Epithelial cell of proximal tubule (primary cell): ENCODE measurements around the gene AQP12A. TPM values are rescaled to one million over a fixed set of nuclear protein-coding genes. Genes with fewer than 3 reads are reported as not detected.

Source experiments
- DNase-seq: peaks from one replicate; pipeline ENCODE4 v3.0.0-alpha.2; 2011; ENCODE audit warnings: low read depth
- H3K4me3 ChIP-seq: 2 replicates; pipeline ENCODE4 v1.5.1; 2011; ENCODE audit warnings: low read depth, mild to moderate bottlenecking, low read length
- total RNA-seq: library from RNA; depleted of rRNA; stranded (reverse); fragments of >200 nt; gene quantifications from 2 replicates; pipeline ENCODE4 v1.2.3, GENCODE V29; 2015
- TF ChIP-seq, protein P1 (sequence below): conservative IDR thresholded peaks from 2 replicates; pipeline ENCODE4 v1.5.1; 2012; ENCODE audit warnings: low read depth, mild to moderate bottlenecking, low read length

AQP12A gene
- total RNA-seq, 1 donor from 2014 or later: not detected

DNA sequence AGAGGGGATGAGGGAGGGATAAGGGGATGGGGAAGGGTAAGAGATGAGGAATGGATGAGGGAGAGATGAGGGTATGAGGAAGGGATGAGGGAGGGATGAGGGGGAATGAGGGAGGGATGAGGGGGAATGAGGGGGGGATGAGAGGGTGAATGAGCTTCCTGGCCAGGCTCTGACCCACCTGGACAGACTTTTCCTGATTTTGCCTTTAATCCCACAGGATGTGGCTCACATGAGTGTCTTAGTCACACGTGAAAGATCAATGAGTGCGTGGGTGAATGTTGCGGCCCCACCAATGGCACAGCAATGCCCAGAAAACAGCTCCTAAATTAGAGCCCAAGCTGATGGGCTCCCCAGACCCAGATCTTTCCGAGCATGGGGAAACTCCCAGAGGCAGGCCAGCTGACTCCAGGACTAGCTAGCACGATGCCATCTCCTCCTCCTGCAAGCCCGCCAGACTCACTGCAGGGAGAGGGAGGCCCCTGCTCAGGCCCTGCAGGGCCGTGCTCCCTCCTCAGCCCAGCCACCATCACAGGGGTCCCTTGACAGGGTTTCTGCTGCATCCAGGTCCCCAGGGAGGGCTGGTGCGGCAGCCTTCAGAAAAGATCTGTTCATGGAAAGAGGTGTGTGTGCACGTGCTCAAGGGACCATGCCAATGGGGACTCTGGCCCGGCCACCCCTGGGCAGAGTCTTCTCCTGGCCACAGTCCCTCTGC lies 41.4 kb downstream of the AQP12A start:
- TF ChIP-seq, protein P1, sequence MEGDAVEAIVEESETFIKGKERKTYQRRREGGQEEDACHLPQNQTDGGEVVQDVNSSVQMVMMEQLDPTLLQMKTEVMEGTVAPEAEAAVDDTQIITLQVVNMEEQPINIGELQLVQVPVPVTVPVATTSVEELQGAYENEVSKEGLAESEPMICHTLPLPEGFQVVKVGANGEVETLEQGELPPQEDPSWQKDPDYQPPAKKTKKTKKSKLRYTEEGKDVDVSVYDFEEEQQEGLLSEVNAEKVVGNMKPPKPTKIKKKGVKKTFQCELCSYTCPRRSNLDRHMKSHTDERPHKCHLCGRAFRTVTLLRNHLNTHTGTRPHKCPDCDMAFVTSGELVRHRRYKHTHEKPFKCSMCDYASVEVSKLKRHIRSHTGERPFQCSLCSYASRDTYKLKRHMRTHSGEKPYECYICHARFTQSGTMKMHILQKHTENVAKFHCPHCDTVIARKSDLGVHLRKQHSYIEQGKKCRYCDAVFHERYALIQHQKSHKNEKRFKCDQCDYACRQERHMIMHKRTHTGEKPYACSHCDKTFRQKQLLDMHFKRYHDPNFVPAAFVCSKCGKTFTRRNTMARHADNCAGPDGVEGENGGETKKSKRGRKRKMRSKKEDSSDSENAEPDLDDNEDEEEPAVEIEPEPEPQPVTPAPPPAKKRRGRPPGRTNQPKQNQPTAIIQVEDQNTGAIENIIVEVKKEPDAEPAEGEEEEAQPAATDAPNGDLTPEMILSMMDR: no peak

DNA sequence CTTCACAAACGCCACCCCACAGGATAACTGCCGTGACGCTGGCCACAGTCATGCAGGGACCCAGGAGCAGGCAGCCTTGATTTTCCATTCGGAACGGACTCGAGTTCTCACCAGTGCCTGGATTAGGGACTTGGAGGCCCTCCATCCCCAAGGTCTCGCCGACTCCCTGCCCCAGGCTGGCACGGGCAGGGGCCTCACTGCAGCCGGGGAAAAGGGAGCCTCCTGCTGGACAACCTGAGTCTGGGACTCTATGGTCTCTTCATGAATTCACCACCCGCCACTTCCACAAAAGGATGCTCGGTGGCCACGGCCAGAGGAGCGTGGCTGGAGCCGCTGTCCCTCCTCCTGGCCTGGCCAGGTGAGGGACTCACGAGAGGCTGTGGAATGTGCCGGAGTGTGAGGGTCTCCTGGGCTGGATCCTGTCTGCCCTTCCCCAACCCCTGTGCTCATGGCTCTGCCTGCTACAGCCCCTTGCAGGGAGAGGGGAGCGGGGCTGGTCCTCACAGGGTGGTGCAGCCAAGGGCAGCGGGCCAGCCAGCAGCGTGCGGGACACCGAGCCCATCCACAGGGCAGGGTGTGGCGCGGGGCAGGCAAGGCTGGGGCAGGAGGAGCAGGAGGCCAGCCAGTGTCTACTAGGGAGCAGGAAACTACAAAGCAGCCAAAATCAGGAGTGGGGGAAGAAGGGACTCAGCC lies 42.3 kb downstream of the AQP12A start:
- TF ChIP-seq, protein P1: no peak
- DNase-seq: no peak
- no peak overlapping the region for H3K4me3 ChIP-seq

More for the DNA sequence above, 41.4 kb downstream of the AQP12A start:
- DNase-seq: no peak
- H3K4me3 ChIP-seq: no peak overlapping the region

DNA sequence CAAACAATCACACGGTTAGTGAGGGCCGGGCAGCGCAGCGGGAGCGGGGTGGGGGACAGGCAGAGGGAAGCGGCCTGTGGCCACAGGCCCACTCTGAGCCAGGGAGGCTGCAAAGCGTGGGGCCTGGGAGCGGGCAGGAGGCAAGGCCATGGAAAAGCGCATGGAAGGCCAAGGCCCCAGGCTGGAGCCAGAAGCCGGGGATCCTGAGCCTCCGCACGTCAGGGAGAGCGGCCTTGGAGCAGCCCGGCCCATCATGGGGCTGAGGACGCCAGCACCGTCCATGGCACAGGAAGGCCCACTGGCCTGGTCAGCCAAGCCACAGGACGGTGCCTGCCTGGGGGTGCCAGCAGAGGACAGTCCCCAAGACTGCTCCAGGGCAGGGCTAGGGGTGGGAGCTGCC lies 43.1 kb downstream of the AQP12A start:
- TF ChIP-seq, protein P1: no peak
- DNase-seq: no peak
- no peak overlapping the region for H3K4me3 ChIP-seq

DNA sequence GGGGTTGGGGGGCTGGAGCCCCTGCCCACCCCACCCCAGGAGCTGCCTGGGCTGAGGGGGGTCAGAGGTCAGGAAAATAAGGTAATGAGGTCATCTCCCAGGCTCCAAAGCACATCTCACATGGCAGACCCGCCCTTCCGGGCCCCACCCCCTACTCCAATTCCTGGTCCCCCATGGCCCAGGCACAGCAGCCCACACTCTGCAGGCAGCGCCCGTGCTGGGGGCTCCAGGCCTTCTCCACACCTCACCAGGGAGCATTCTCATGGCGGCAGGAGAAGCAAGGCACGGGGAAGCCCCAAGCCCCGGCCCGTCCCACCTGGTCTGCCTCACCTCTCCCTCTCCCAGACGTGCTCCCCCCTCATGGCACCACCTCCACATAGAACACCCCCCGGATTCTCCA lies 43.8 kb downstream of the AQP12A start:
- TF ChIP-seq, protein P1: no peak

DNA sequence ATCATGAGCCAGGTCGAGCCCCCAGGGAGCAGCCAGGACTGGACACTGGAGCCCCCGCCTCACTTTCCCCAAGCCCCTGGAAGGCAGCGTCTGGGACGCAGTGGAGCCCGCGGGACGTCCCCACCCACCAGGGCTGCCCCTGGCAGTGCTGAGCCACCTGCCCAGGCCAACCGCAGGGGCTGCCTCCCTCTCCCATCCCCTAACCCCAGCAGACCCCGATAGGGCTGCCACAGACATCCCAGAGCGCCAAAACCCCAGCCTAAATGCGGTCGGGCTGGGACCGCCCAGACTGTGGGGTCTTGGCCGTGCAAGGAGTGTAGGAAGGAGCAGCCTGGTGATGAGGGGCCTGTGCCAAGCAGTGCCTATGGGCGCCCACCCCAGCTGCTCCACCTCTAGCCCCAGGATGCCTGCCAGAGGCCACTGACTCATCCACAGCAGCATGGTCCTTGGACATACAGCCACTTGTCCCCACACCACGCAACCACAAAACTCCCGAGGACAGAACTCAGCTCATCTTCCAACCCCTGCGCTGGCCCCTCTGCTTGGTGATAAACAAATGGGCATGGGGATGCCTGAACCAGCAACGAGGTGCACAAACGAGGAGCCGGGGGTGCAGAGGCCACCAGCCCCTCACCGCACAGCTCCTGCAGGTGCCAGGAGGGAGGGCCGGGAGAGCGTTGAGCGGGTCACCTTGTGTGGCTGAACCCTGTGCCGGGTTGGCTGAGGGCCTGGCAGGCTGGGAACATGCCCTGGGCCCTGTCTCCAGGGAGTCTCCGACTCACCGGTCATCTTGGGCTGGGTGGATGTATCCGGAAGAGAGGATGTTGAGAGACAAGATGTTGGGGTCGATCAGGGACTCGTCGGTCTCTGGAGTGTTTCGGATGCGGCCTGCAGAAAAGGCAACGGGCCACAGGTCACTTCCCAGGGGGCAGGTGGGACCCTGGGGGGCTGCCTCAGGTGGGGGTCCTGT lies 44.9 kb downstream of the AQP12A start:
- no peak overlapping the region for H3K4me3 ChIP-seq
- no peak for DNase-seq
- TF ChIP-seq, protein P1: no peak

More for the DNA sequence above, 43.8 kb downstream of the AQP12A start:
- DNase-seq: no peak
- no peak overlapping the region for H3K4me3 ChIP-seq

DNA sequence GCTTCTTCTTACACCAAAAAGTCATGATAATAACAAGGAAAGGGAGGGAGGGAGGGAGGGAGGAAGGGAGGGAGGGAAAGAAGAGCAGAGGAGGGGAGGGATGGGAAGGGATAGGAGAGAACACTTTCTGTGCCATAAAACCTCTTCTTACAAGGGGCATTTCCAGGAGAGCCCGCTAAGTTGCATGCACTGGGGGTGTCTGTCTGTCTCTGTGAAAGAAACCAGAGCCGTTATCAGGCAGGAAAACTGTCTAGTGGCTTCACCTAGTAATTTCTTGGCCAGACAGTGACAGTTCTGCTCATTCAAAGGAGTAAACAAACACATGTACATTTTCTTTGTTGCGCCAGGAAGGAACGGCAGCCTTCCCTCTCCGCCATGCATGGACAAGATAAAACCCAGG lies 45.8 kb downstream of the AQP12A start:
- H3K4me3 ChIP-seq: no peak overlapping the region
- TF ChIP-seq, protein P1: no peak
- DNase-seq: no peak
